ENCODE measurements around the gene TMEM161A. TPM values are rescaled to one million over a fixed set of nuclear protein-coding genes. Genes with fewer than 3 reads are reported as not detected.
"Not testable (repeated sequence)": the region's sequence is repeated elsewhere in the genome, so short reads cannot be mapped to it uniquely, and the experiment has no call there.

The TMEM161A gene
- total RNA-seq, 1 donor from 2014 or later = 25.1 TPM

DNA sequence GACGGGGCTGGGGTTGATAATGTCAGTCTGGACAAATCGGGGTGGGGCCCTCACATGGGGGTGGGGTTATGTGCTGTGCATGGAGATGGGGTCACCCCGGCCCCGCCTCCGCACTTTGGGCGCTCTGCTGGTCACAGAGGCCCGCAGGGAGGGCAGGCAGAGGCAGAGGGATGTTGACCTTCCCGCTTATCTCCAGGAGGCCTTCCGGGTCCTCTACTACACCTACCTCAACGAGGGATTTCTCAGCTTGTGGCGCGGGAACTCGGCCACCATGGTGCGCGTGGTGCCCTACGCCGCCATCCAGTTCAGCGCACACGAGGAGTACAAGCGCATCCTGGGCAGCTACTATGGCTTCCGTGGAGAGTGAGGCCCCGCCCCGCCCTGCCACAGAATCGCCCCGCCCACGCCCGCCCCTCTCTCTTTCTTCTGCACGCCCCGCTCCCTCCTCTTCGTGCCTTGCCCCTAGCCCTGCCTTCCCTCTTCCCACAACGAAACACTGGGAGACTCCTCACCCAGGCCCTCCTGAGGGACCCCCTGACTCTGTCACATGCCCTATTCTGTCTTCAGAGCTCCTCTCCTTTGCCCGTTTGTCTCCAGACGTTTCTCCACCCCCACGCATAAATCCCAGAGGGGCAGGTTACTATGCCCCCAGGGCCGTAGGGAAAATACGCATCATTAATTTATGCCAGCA, 32.8 kb downstream of the TMEM161A start:
- TF ChIP-seq, protein P1, sequence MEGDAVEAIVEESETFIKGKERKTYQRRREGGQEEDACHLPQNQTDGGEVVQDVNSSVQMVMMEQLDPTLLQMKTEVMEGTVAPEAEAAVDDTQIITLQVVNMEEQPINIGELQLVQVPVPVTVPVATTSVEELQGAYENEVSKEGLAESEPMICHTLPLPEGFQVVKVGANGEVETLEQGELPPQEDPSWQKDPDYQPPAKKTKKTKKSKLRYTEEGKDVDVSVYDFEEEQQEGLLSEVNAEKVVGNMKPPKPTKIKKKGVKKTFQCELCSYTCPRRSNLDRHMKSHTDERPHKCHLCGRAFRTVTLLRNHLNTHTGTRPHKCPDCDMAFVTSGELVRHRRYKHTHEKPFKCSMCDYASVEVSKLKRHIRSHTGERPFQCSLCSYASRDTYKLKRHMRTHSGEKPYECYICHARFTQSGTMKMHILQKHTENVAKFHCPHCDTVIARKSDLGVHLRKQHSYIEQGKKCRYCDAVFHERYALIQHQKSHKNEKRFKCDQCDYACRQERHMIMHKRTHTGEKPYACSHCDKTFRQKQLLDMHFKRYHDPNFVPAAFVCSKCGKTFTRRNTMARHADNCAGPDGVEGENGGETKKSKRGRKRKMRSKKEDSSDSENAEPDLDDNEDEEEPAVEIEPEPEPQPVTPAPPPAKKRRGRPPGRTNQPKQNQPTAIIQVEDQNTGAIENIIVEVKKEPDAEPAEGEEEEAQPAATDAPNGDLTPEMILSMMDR (IDR thresholded peaks at IDR 0.05; ENCODE audit: unreplicated experiment) = no peak
- Mint-ChIP-seq H3K9me3 (ENCODE audit: unreplicated experiment) (no peaks in the 10 kb centered on the region), H3K4me1 (ENCODE audit: unreplicated experiment) (no peaks in the 10 kb centered on the region), H3K27ac (ENCODE audit: unreplicated experiment) (peak overlapping the region; percentile 50), H3K36me3 (ENCODE audit: low read depth, unreplicated experiment) (no peaks in the 10 kb centered on the region), H3K4me3 (ENCODE audit: unreplicated experiment) (peak overlapping the region; percentile 86), H3K27me3 (ENCODE audit: unreplicated experiment) (peaks cover 14% of the 10 kb centered on the region)
- peak; percentile 69 for DNase-seq (ENCODE audit: low spot score)

DNA sequence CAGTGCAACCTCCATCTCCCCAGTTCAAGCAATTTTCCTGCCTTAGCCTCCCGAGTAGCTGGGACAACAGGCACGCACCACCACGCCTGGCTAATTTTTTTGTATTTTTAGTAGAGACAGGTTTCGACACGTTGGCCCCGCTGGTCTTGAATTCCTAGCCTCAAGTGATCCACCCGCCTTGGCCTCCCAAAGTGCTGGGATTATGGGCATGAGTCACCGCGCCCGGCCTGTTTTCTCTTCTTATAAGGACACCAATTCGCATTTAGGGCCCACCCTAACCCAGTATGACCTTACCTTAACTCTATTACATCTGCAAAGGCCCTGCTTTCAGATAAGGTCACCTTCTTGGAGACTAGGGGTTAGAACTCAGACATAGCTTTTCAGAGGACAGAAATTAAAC, 35.1 kb downstream of the TMEM161A start:
- H3K27ac Mint-ChIP-seq (ENCODE audit: unreplicated experiment) = no peak overlapping the region
- TF ChIP-seq, protein P1 (IDR thresholded peaks at IDR 0.05; ENCODE audit: unreplicated experiment) = no peak
- H3K4me1 Mint-ChIP-seq (ENCODE audit: unreplicated experiment) = no peaks in the 10 kb centered on the region
- H3K4me3 Mint-ChIP-seq (ENCODE audit: unreplicated experiment) = no peak overlapping the region
- H3K27me3 Mint-ChIP-seq (ENCODE audit: unreplicated experiment) = peaks cover 10% of the 10 kb centered on the region
- no peaks in the 10 kb centered on the region for H3K9me3 Mint-ChIP-seq (ENCODE audit: unreplicated experiment)
- no peak for DNase-seq (ENCODE audit: low spot score)
- no peaks in the 10 kb centered on the region for H3K36me3 Mint-ChIP-seq (ENCODE audit: low read depth, unreplicated experiment)

DNA sequence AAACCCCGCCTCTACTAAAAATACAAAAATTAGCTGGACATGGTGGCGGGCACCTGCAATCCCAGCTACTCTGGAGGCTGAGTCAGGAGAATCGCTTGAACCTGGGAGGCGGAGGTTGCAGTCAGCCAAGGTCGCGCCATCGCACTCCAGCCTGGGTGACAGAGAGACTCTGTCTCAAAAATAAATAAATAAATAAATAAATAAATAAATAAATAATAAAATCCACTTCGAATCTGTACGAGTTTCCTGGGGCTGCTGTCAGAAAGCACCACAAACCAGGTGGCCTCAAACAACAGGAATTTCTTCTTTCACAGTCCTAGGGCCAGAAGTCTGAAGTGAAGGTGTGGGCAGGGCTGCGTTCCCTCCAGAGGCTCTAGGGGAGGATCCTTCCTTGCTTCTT, 35.7 kb downstream of the TMEM161A start:
- not testable (repeated sequence) for H3K4me1 Mint-ChIP-seq (ENCODE audit: unreplicated experiment)

DNA sequence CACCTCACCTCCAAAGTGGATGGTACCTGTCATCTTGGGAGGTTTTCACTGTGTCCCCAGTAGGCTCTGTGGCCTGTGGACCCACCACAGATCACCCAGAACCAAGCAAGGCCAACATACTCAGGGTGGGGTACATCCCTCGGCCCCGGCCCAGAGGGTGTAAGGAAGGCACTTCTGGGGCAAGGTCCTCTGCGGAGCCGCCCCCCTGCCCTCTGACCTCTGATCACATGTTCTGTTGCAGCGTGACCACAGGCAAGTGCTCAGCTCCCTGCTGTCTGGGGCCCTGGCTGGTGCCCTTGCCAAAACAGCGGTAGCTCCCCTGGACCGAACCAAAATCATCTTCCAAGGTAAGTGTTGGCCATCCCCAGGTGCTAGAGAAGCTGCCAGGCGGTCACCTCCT, 36.7 kb downstream of the TMEM161A start:
- DNase-seq (ENCODE audit: low spot score) = no peak
- Mint-ChIP-seq H3K4me3 (ENCODE audit: unreplicated experiment) (no peak overlapping the region), H3K36me3 (ENCODE audit: low read depth, unreplicated experiment) (no peaks in the 10 kb centered on the region), H3K9me3 (ENCODE audit: unreplicated experiment) (no peaks in the 10 kb centered on the region), H3K27me3 (ENCODE audit: unreplicated experiment) (peaks cover 13% of the 10 kb centered on the region), H3K27ac (ENCODE audit: unreplicated experiment) (no peak overlapping the region), H3K4me1 (ENCODE audit: unreplicated experiment) (no peaks in the 10 kb centered on the region)
- TF ChIP-seq, protein P1 (IDR thresholded peaks at IDR 0.05; ENCODE audit: unreplicated experiment) = no peak

More for the DNA sequence above, 35.7 kb downstream of the TMEM161A start:
- not testable (repeated sequence) for H3K36me3 Mint-ChIP-seq (ENCODE audit: low read depth, unreplicated experiment); H3K27me3 Mint-ChIP-seq (ENCODE audit: unreplicated experiment); DNase-seq (ENCODE audit: low spot score); H3K27ac Mint-ChIP-seq (ENCODE audit: unreplicated experiment); H3K4me3 Mint-ChIP-seq (ENCODE audit: unreplicated experiment); H3K9me3 Mint-ChIP-seq (ENCODE audit: unreplicated experiment)

DNA sequence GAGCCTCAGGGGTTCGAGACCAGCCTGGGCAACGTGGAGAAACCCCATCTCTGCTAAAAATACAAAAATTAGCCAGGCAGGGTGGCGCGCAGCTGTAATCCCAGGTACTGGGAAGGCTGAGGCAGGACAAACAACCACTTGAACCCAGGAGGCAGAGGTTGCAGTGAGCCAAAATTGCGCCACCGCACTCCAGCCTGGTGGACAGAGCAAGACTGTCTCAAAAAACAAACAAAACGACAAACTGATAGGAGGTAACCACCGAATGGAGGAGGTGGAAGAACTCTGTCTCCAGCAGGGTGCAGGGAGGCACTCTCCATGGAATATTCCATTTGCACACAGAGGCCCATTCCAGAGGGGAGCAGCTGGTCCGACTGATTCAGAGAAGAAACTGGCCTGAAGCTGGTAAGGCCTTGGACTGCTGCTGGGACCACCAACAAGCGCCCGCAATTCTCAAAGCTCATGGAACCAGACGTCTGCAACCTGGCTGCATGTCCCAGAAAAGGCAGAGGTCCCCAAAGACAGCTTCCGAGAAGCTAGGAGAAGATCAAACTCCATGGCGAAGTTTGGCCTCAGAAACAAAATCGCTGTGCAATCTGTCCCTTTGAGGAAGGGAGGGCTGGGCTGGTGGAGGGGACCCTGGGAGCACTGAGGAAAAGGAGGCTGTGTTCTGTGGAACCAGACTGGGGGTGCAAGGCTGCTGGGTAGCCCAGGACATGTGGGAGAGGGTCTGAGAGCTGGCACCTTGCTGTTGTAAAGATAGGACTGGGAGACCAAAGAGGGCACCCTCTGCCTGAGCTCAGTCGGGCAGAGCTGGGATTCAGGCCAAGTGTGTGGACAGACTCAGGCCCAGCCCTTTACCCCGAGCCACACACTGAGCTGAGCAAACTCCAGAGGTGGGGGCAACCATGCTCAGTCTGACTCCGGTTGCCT, 39.3 kb downstream of the TMEM161A start:
- H3K36me3 Mint-ChIP-seq (ENCODE audit: low read depth, unreplicated experiment) = no peaks in the 10 kb centered on the region
- TF ChIP-seq, protein P1 (IDR thresholded peaks at IDR 0.05; ENCODE audit: unreplicated experiment) = no peak
- no peak overlapping the region for H3K4me3 Mint-ChIP-seq (ENCODE audit: unreplicated experiment)
- DNase-seq (ENCODE audit: low spot score) = no peak
- no peaks in the 10 kb centered on the region for H3K9me3 Mint-ChIP-seq (ENCODE audit: unreplicated experiment)
- peaks cover 5% of the 10 kb centered on the region for H3K27me3 Mint-ChIP-seq (ENCODE audit: unreplicated experiment)
- H3K27ac Mint-ChIP-seq (ENCODE audit: unreplicated experiment) = no peak overlapping the region
- H3K4me1 Mint-ChIP-seq (ENCODE audit: unreplicated experiment) = no peaks in the 10 kb centered on the region

Data from endothelial cell (in vitro differentiated cells).